Hepatocyte (in vitro differentiated cells): ENCODE data around the gene PLOD2. TPM values are rescaled to one million over a fixed set of nuclear protein-coding genes. Genes with fewer than 3 reads are reported as not detected.
A peak's percentile ranks its signal among the peaks of the same experiment; 100 is the strongest.

Source experiments
- DNase-seq: peaks from one replicate; pipeline ENCODE4 v3.0.0-alpha.2; 2016; ENCODE audit warnings: low spot score
- H2AFZ ChIP-seq: fragments of 200-600 bp; sonication (generic); 2 replicates; pipeline ENCODE4 v1.6.0; 2016; ENCODE audit warnings: antibody characterized with exemption, mild to moderate bottlenecking
- H3K27ac ChIP-seq: fragments of 200-600 bp; sonication (generic); 2 replicates; pipeline ENCODE4 v1.5.1; 2016; ENCODE audit warnings: mild to moderate bottlenecking
- H3K27me3 ChIP-seq: fragments of 200-600 bp; sonication (generic); 2 replicates; pipeline ENCODE4 v1.6.1; 2016
- H3K36me3 ChIP-seq: fragments of 200-600 bp; sonication (generic); replicated peaks from 2 replicates; pipeline ENCODE4 v1.5.1; 2016; ENCODE audit warnings: low read depth; ENCODE audit not compliant: insufficient read depth
- H3K4me1 ChIP-seq: fragments of 200-600 bp; sonication (generic); 2 replicates; pipeline ENCODE4 v1.5.1; 2016; ENCODE audit warnings: mild to moderate bottlenecking, moderate library complexity; ENCODE audit not compliant: insufficient read depth
- H3K4me2 ChIP-seq: fragments of 200-600 bp; sonication (generic); 2 replicates; pipeline ENCODE4 v1.6.0; 2016
- H3K4me3 ChIP-seq: fragments of 200-600 bp; sonication (generic); 2 replicates; pipeline ENCODE4 v1.5.1; 2016; ENCODE audit warnings: mild to moderate bottlenecking
- H3K79me2 ChIP-seq: fragments of 200-600 bp; sonication (generic); 2 replicates; pipeline ENCODE4 v1.6.0; 2017; ENCODE audit warnings: mild to moderate bottlenecking
- H3K9me2 ChIP-seq: fragments of 200-600 bp; sonication (generic); replicated peaks from 2 replicates; pipeline ENCODE4 v1.6.0; 2017; ENCODE audit warnings: mild to moderate bottlenecking; ENCODE audit not compliant: insufficient read depth
- H3K9me3 ChIP-seq: fragments of 200-600 bp; sonication (generic); 2 replicates; pipeline ENCODE4 v1.5.1; 2016; ENCODE audit warnings: low read depth, mild to moderate bottlenecking
- H4K20me1 ChIP-seq: fragments of 200-600 bp; sonication (generic); 2 replicates; pipeline ENCODE4 v1.6.0; 2016; ENCODE audit warnings: mild to moderate bottlenecking; ENCODE audit not compliant: insufficient read depth, poor library complexity, severe bottlenecking
- CTCF ChIP-seq: fragments of 200-600 bp; sonication (generic); IDR thresholded peaks from 2 replicates; pipeline ENCODE4 v1.5.1; 2016; ENCODE audit warnings: antibody characterized with exemption, mild to moderate bottlenecking; ENCODE audit not compliant: poor library complexity
- EZH2 ChIP-seq: fragments of 200-600 bp; sonication (generic); IDR thresholded peaks from 2 replicates; pipeline ENCODE4 v1.6.1; 2016; ENCODE audit warnings: antibody characterized with exemption, mild to moderate bottlenecking, borderline replicate concordance
- EZH2phosphoT487 ChIP-seq: fragments of 200-600 bp; sonication (generic); IDR thresholded peaks from one replicate; pipeline ENCODE4 v1.6.1; 2018; ENCODE audit warnings: antibody characterized with exemption, mild to moderate bottlenecking, low read depth, moderate library complexity; ENCODE audit not compliant: unreplicated experiment, severe bottlenecking
- WGBS: methylation state at CpG from one replicate; pipeline ENCODE4 v1.1.6; 2016; ENCODE audit warnings: low lambda C conversion rate; ENCODE audit errors: missing lambda C conversion rate; 5-methylcytosine and 5-hydroxymethylcytosine counted together
- polyA plus RNA-seq: library from polyadenylated mRNA; unstranded; fragments of >200 nt; fragmentation: Nextera tagmentation; extraction: Ambion mirVana; gene quantifications from 2 replicates; pipeline ENCODE4 v1.2.1, GENCODE V29; 2016
- total RNA-seq: library from RNA; depleted of rRNA; stranded (reverse); fragments of >200 nt; gene quantifications from 2 replicates; pipeline ENCODE4 v1.2.3, GENCODE V29; 2014

Gene PLOD2
- total and polyA plus RNA-seq, 2 experiments from 2014 or later = 97.3 to 148 TPM

DNA sequence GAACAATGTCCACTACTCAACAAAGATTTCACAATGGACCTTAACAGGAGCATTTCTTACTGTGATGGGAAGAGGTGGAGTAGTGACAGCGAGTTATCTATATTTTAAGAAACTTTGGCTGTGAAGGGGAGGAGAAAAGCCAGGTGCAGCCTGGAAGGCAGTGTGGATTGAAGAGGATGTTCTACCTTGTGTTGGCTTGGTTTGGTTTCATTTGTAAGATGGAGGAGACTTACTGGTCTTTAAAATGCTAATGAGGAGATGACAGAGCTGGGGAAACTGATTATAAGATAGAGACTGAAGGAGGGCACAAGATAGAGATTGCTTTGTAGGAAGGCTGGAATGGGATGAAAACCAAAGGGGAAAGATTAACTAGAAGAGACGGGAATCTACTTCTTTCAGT, 59.4 kb downstream of the PLOD2 start:
- Histone ChIP-seq H3K4me2 (no peak overlapping the region), H3K27me3 (no peaks in the 10 kb centered on the region), H3K9me3 (no peaks in the 10 kb centered on the region), H2AFZ (no peak overlapping the region), H3K36me3 (peaks cover 3% of the 10 kb centered on the region), H3K4me3 (no peak overlapping the region), H3K27ac (no peak overlapping the region), H3K9me2 (no peaks in the 10 kb centered on the region), H3K4me1 (no peaks in the 10 kb centered on the region), H4K20me1 (no peaks in the 10 kb centered on the region), H3K79me2 (peaks cover 6% of the 10 kb centered on the region)
- DNase-seq = no peak
- WGBS = 96% methylated on average over 2 of the region's 2 CpGs
- TF ChIP-seq EZH2phosphoT487 (no peak), CTCF (no peak), EZH2 (no peak)

DNA sequence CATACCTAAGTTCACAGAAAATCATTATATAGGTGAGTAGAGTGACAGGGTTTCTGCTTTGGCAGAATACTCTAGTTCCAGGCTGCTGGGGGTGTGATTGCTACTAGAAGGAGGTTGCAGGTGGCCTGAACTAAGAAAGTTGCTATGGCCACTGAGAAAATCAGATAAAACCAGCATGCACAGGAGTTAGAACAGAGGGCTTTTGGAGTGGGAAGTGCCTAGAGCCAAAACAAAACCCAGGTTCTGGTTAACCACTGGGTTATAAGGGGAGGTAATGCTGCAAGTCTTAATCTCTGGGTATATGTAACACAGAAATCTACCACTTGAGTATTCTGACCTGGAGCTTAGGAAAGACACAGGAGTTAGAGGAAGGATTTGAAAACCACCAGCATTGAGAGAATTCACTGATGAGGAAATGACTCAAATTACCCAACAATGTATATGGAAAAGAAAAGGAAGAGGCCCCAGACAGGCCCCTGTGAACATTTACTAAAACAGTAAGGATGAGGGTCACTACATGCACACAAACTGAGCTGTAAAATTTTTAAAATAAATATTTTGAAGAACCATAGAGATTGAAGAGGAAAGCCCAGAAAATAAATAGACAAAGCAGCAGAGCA, 60.0 kb downstream of the PLOD2 start:
- Histone ChIP-seq H3K27me3 (no peaks in the 10 kb centered on the region), H3K4me2 (no peak overlapping the region), H3K79me2 (peaks cover 3% of the 10 kb centered on the region), H3K27ac (peak overlapping the region; percentile 31), H3K9me2 (no peaks in the 10 kb centered on the region), H3K36me3 (peaks cover 3% of the 10 kb centered on the region), H2AFZ (no peak overlapping the region), H3K4me1 (no peaks in the 10 kb centered on the region), H3K9me3 (no peaks in the 10 kb centered on the region), H4K20me1 (no peaks in the 10 kb centered on the region), H3K4me3 (no peak overlapping the region)
- DNase-seq = no peak
- TF ChIP-seq CTCF = no peak
- TF ChIP-seq EZH2phosphoT487 = no peak
- no peak for TF ChIP-seq EZH2

DNA sequence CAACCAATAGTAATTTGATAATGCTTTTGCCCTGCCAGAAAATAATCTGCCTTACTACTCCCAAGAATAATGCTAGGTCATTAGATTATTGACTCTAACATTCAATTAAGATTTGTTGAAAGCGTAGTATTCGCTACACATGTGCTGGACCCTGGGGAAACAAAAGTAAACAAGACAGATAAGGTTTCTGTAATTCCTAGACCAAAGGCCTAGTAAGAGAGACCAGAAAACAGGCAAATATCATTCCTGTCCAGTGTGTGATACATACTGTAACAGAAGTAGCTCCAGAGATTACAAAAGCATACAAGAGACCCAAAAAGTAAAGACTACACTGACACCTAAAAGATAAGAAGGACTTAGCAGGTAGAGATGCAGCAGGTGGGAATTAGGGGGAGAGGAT, 60.8 kb downstream of the PLOD2 start:
- H3K27me3 ChIP-seq = no peaks in the 10 kb centered on the region
- no peaks in the 10 kb centered on the region for H3K9me3 ChIP-seq
- H2AFZ ChIP-seq = no peak overlapping the region
- peak overlapping the region; percentile 31 for H3K27ac ChIP-seq
- WGBS = 46% methylated on average over 2 of the region's 2 CpGs
- no peaks in the 10 kb centered on the region for H4K20me1 ChIP-seq
- no peak for TF ChIP-seq EZH2
- no peak for TF ChIP-seq EZH2phosphoT487
- no peak for TF ChIP-seq CTCF
- H3K4me2 ChIP-seq = no peak overlapping the region
- no peaks in the 10 kb centered on the region for H3K36me3 ChIP-seq
- H3K79me2 ChIP-seq = peaks cover 3% of the 10 kb centered on the region
- H3K4me1 ChIP-seq = no peaks in the 10 kb centered on the region
- H3K4me3 ChIP-seq = no peak overlapping the region
- no peaks in the 10 kb centered on the region for H3K9me2 ChIP-seq
- no peak for DNase-seq
